GM12801 (cell line): ENCODE results near the gene RUNX1.

Experiments
- CTCF ChIP-seq: IDR thresholded peaks from one replicate; pipeline ENCODE4 v1.5.1; 2011; ENCODE audit warnings: control low read depth; ENCODE audit not compliant: insufficient read length; ENCODE audit errors: extremely low read depth

Gene RUNX1

GRCh38 chr21:34973685-34974084 lies 75.4 kb downstream of the RUNX1 start:
- TF ChIP-seq CTCF: no peak

GRCh38 chr21:34971656-34972055 lies 77.4 kb downstream of the RUNX1 start:
- TF ChIP-seq CTCF: no peak

- TF ChIP-seq CTCF: no peak
These were observed 78.5 kb downstream of the RUNX1 start for GRCh38 chr21:34970566-34970965.

- no peak for TF ChIP-seq CTCF
These were observed 79.0 kb downstream of the RUNX1 start for GRCh38 chr21:34970167-34970500.

- TF ChIP-seq CTCF: no peak
These were observed 79.5 kb downstream of the RUNX1 start for GRCh38 chr21:34969423-34970166.

GRCh38 chr21:34968414-34969333 lies 80.4 kb downstream of the RUNX1 start:
- no peak for TF ChIP-seq CTCF

- no peak for TF ChIP-seq CTCF
These were observed 81.4 kb downstream of the RUNX1 start for GRCh38 chr21:34967509-34968289.
